Calu3 (cell line): ENCODE results near the gene ATP6V1B1. TPM values are rescaled to one million over a fixed set of nuclear protein-coding genes. Genes with fewer than 3 reads are reported as not detected.

Source experiments
- BruUV-seq: library from RNA; stranded (reverse); fragments of 400-500 nt; replicated peaks from 2 replicates; lab custom pipeline; 2021; lab: Mats Ljungman, UMichigan
- CTCF ChIA-PET: fragments of 300-600 bp; sonication (Branson Sonifier 250); formaldehyde crosslinking; loops from one replicate; lab custom pipeline; 2022; ENCODE audit warnings: antibody characterized with exemption; lab: Charles Lee
- DNase-seq: peaks from one replicate; pipeline ENCODE4 v3.0.0; 2022
- H3K27ac Mint-ChIP-seq: one replicate; pipeline ENCODE4 v1.8.0; 2022; ENCODE audit warnings: mixed read lengths; ENCODE audit not compliant: unreplicated experiment
- H3K27me3 Mint-ChIP-seq: one replicate; pipeline ENCODE4 v1.8.0; 2022; ENCODE audit warnings: mixed read lengths; ENCODE audit not compliant: unreplicated experiment
- H3K36me3 Mint-ChIP-seq: one replicate; pipeline ENCODE4 v1.8.0; 2022; ENCODE audit warnings: mild to moderate bottlenecking, moderate library complexity, mixed read lengths; ENCODE audit not compliant: insufficient read depth, unreplicated experiment
- H3K4me1 Mint-ChIP-seq: one replicate; pipeline ENCODE4 v1.8.0; 2022; ENCODE audit warnings: mild to moderate bottlenecking, low read depth, mixed read lengths; ENCODE audit not compliant: unreplicated experiment
- H3K4me3 Mint-ChIP-seq: one replicate; pipeline ENCODE4 v1.8.0; 2022; ENCODE audit warnings: mild to moderate bottlenecking, low read depth, moderate library complexity, mixed read lengths; ENCODE audit not compliant: unreplicated experiment
- H3K9me3 Mint-ChIP-seq: one replicate; pipeline ENCODE4 v1.8.0; 2022; ENCODE audit warnings: low read depth, mixed read lengths; ENCODE audit not compliant: unreplicated experiment
- intact Hi-C: fragments of 100-400 bp; cut with micrococcal nuclease; formaldehyde crosslinking; loops from one replicate; pipeline ENCODE4 v1.10.0; 2022; ENCODE audit not compliant: unreplicated experiment
- total RNA-seq: library from RNA; stranded (reverse); gene quantifications from 2 replicates; pipeline ENCODE4 v1.2.3, GENCODE V29; 2022
- TF ChIP-seq, protein P1 (sequence below): fragments of 200-600 bp; IDR thresholded peaks from one replicate; pipeline ENCODE4 v1.8.0; 2022; ENCODE audit warnings: antibody characterized with exemption; ENCODE audit not compliant: unreplicated experiment

Gene ATP6V1B1
- total RNA-seq, 1 experiment from 2014 or later: not detected

DNA sequence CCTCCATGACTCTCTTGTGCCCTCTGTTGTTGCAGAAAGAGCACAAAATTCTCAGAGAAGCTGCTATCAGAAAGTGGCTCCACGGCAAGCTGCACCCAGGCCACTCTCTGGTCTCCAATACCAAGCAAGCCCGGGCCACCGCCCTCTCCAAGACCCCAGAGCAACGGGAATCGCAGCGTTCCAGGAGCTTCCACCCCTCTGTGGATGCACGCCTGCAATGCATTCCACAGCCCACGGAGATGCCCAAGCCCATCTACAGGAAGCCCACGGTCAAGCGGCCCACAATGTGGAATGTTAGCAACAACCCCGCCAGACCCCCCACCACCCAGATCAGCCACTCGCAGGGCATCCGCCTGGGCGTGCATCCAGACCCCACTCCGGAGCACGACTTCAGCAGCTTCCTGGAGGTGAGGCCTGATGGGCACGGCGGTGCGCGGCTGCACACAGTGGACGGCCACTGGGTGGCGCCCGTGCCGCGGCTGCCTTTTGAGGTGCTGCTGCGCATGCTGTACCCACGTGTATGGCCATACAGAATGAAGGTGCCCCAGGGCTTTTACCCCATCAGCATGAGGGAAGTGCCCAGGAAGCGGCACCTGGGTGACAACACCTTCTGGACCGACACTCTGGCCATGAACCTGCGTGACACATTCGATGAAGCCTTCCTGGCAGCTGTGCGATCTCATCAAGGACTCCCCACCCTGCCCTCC is 49.0 kb downstream of the ATP6V1B1 start:
- H3K9me3 Mint-ChIP-seq: no peaks in the 10 kb centered on the region
- TF ChIP-seq, protein P1, sequence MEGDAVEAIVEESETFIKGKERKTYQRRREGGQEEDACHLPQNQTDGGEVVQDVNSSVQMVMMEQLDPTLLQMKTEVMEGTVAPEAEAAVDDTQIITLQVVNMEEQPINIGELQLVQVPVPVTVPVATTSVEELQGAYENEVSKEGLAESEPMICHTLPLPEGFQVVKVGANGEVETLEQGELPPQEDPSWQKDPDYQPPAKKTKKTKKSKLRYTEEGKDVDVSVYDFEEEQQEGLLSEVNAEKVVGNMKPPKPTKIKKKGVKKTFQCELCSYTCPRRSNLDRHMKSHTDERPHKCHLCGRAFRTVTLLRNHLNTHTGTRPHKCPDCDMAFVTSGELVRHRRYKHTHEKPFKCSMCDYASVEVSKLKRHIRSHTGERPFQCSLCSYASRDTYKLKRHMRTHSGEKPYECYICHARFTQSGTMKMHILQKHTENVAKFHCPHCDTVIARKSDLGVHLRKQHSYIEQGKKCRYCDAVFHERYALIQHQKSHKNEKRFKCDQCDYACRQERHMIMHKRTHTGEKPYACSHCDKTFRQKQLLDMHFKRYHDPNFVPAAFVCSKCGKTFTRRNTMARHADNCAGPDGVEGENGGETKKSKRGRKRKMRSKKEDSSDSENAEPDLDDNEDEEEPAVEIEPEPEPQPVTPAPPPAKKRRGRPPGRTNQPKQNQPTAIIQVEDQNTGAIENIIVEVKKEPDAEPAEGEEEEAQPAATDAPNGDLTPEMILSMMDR: no peak
- intact Hi-C loops: no loop called here
- H3K27ac Mint-ChIP-seq: no peak overlapping the region
- CTCF ChIA-PET: no interaction called here
- H3K4me1 Mint-ChIP-seq: no peaks in the 10 kb centered on the region
- DNase-seq: no peak
- peaks cover 18% of the 10 kb centered on the region for H3K36me3 Mint-ChIP-seq
- H3K27me3 Mint-ChIP-seq: no peaks in the 10 kb centered on the region
- no peak overlapping the region for H3K4me3 Mint-ChIP-seq
- BruUV-seq: no TSS peak

DNA sequence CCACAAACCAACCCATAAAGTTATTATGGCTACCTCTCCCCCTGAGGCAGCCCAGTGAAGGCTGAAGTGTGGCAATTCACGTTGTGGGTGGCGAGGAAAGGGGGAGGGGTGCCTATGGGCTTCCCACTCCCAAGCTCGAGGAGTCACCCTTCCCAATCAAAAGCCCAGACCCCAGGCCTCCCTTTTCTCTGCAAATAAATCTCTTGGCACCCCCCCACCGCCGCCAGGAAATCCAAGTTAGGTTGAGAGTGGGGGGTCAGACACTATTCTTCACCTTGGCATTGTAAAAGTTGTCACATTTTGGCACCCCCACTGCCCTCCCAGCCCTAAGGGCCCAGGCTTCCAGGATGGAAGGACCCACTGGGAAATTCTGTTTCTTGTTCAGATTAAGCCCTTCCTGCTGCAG is 49.6 kb downstream of the ATP6V1B1 start:
- TF ChIP-seq, protein P1: no peak
- no peak overlapping the region for H3K27ac Mint-ChIP-seq

DNA sequence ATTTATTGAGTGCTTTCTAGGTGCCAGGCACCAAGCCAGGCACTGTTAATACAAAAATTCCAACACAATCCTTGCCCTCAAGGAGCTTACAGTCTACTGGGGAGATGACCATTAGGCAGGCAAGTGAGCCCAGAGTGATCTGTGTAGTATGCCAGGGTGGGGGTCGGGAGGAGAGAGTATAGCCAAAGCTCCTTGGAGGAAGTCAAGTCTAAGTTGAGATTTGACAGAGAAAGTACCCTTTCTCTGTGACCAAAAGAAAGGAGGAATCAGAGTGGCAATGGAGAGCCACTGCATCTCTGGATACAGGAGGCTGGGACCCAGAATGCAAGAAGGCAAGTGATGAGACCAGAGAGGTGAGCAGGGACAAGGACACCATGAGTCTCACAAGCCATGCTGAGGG is 50.3 kb downstream of the ATP6V1B1 start:
- Mint-ChIP-seq H3K9me3 (no peaks in the 10 kb centered on the region), H3K4me1 (no peaks in the 10 kb centered on the region), H3K27ac (no peak overlapping the region), H3K4me3 (no peak overlapping the region), H3K36me3 (peaks cover 21% of the 10 kb centered on the region), H3K27me3 (no peaks in the 10 kb centered on the region)
- BruUV-seq: TSS peak; percentile 19
- TF ChIP-seq, protein P1: no peak
- CTCF ChIA-PET: no interaction called here
- DNase-seq: no peak
- intact Hi-C loops: no loop called here

More for the DNA sequence above, 49.6 kb downstream of the ATP6V1B1 start:
- DNase-seq: no peak
- H3K4me3 Mint-ChIP-seq: no peak overlapping the region
- intact Hi-C loops: no loop called here
- H3K27me3 Mint-ChIP-seq: no peaks in the 10 kb centered on the region
- no peaks in the 10 kb centered on the region for H3K9me3 Mint-ChIP-seq
- no TSS peak for BruUV-seq
- CTCF ChIA-PET: no interaction called here
- H3K4me1 Mint-ChIP-seq: no peaks in the 10 kb centered on the region
- peaks cover 18% of the 10 kb centered on the region for H3K36me3 Mint-ChIP-seq

DNA sequence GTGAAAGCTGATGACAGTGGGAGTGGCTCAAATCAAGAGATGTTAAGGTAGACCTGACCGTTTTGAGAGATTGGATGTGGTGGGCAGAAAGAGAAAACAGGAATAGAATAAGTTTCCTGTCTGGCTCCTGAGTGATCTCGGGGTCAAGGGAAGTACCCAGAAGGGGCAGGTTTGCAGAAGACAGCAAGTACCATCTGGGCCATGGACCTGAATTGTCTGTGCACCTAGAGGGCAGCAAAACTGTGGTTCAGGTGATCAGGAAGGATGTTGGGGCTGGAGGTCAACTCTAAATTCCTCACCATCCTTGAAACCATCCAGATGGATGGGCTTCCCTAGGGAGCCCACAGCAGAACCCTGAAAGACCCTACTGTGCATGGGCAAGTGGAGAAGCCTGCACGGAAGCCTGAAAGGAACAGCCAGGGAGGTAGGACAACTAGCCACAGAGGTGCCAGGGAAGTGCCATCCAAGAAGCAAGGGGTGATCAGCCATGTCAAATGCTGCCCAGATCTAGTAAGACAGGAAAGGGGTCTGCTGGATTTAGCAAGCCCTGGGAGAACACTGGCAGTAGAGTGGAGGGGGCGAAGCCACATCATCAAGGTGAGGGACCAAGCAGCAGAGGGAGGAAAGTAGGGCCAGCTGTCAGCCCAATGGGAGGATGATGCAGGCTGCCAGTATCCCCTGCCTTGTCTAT is 50.9 kb downstream of the ATP6V1B1 start:
- Mint-ChIP-seq H3K27me3 (no peaks in the 10 kb centered on the region), H3K4me3 (no peak overlapping the region), H3K4me1 (no peaks in the 10 kb centered on the region), H3K27ac (no peak overlapping the region), H3K36me3 (peaks cover 28% of the 10 kb centered on the region), H3K9me3 (no peaks in the 10 kb centered on the region)
- no TSS peak for BruUV-seq
- CTCF ChIA-PET: no interaction called here
- DNase-seq: no peak
- TF ChIP-seq, protein P1: no peak
- intact Hi-C loops: no loop called here
